Limb (tissue), 2 donors: ENCODE data around the gene FAM25C.
"Not testable (repeated sequence)": the region's sequence is repeated elsewhere in the genome, so short reads cannot be mapped to it uniquely, and the experiment has no call there.

Experiments
- DNase-seq, 2 donors: peaks; one replicate each; pipeline ENCODE4 v3.0.0-alpha.2; 2016; ENCODE audit errors: extremely low spot score in 2 of 2

Gene FAM25C

GRCh38 chr10:47999691-48000090, at the start of gene FAM25C:
FAM25C (minus strand) TSS chr10:47999791; CDS start chr10:47999765, 26 bp downstream.
- not testable (repeated sequence) for DNase-seq

GRCh38 chr10:48044557-48044956, 45.0 kb upstream of the FAM25C start:
- not testable (repeated sequence) for DNase-seq

- not testable (repeated sequence) for DNase-seq
Observed at GRCh38 chr10:48031390-48031789, 31.8 kb upstream of the FAM25C start.

- not testable (repeated sequence) for DNase-seq
Observed at GRCh38 chr10:48002306-48002705, 2.7 kb upstream of the FAM25C start.

GRCh38 chr10:47994045-47994444, 5.5 kb downstream of the FAM25C start:
- DNase-seq: not testable (repeated sequence)

- not testable (repeated sequence) for DNase-seq
Observed at GRCh38 chr10:47992560-47992959, 7.0 kb downstream of the FAM25C start.

- not testable (repeated sequence) for DNase-seq
Observed at GRCh38 chr10:47991706-47992105, 7.9 kb downstream of the FAM25C start.

- not testable (repeated sequence) for DNase-seq
Observed at GRCh38 chr10:47990097-47990496, 9.5 kb downstream of the FAM25C start.

GRCh38 chr10:47989542-47989950, 10.0 kb downstream of the FAM25C start:
- not testable (repeated sequence) for DNase-seq

- DNase-seq: not testable (repeated sequence)
Observed at GRCh38 chr10:47988718-47989541, 10.7 kb downstream of the FAM25C start.

GRCh38 chr10:47987952-47988351, 11.6 kb downstream of the FAM25C start:
- DNase-seq: not testable (repeated sequence)

GRCh38 chr10:47986413-47987230, 13.0 kb downstream of the FAM25C start:
- peak in 1 of 2 donors; percentile 28 for DNase-seq

GRCh38 chr10:47975409-47975808, 24.2 kb downstream of the FAM25C start:
- not testable (repeated sequence) for DNase-seq

- DNase-seq: not testable (repeated sequence)
Observed at GRCh38 chr10:47973131-47973530, 26.5 kb downstream of the FAM25C start.

GRCh38 chr10:47972077-47972476, 27.5 kb downstream of the FAM25C start:
- not testable (repeated sequence) for DNase-seq

- not testable (repeated sequence) for DNase-seq
Observed at GRCh38 chr10:47971598-47971997, 28.0 kb downstream of the FAM25C start.

- DNase-seq: not testable (repeated sequence)
Observed at GRCh38 chr10:47970047-47970446, 29.5 kb downstream of the FAM25C start.

- not testable (repeated sequence) for DNase-seq
Observed at GRCh38 chr10:47968988-47969387, 30.6 kb downstream of the FAM25C start.

- DNase-seq: not testable (repeated sequence)
Observed at GRCh38 chr10:47964280-47965063, 35.1 kb downstream of the FAM25C start.

GRCh38 chr10:47962785-47963184, 36.8 kb downstream of the FAM25C start:
- DNase-seq: not testable (repeated sequence)

- not testable (repeated sequence) for DNase-seq
Observed at GRCh38 chr10:47960699-47961098, 38.9 kb downstream of the FAM25C start.
